ENCODE measurements around the gene MAGEC2.

Gene MAGEC2

DNA sequence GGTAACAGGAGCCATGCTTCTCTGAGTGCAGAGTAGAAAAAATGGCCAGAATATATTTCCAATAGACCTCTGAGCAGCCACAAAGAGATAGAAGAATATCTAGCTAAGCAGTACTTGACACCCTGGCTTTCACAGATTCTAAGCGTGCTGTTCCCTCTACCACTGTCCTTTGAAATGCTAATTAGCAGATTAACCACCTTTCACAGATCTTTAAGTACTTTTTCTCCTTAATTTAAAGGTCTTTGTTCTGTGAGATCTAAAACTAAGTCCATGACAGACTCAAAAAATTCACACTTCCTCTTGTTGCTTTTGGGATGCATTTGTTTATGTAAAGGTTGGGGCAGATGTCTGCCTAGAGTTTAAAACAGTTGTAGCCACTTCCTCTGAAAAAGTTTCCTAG, 28.3 kb upstream of the MAGEC2 start:
- TF ChIP-seq, protein P1, sequence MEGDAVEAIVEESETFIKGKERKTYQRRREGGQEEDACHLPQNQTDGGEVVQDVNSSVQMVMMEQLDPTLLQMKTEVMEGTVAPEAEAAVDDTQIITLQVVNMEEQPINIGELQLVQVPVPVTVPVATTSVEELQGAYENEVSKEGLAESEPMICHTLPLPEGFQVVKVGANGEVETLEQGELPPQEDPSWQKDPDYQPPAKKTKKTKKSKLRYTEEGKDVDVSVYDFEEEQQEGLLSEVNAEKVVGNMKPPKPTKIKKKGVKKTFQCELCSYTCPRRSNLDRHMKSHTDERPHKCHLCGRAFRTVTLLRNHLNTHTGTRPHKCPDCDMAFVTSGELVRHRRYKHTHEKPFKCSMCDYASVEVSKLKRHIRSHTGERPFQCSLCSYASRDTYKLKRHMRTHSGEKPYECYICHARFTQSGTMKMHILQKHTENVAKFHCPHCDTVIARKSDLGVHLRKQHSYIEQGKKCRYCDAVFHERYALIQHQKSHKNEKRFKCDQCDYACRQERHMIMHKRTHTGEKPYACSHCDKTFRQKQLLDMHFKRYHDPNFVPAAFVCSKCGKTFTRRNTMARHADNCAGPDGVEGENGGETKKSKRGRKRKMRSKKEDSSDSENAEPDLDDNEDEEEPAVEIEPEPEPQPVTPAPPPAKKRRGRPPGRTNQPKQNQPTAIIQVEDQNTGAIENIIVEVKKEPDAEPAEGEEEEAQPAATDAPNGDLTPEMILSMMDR (IDR thresholded peaks at IDR 0.05; ENCODE audit: low read depth, low read length) = no peak
- no peak for DNase-seq (ENCODE audit: extremely low read depth, low read depth)

DNA sequence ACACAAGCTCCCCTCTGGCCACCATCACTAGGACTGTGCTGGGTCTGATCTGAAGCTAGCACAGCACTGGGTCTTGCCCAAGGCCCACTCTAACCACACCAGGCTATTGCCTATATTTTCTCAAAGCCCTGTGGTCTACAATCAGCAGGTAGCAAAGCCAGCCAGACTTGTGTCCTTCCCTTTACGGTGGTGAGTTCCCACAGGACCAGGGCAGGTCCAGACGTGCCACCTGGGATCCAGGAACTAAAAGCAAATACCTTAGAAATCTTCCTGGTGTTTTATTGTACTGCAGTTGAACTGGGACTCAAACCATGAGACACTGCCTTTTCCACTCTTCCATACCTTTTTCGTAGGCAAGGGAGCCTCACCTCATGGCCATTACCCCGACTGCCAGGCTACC, 9.0 kb upstream of the MAGEC2 start:
- DNase-seq (ENCODE audit: extremely low read depth, low read depth) = no peak
- TF ChIP-seq, protein P1 (IDR thresholded peaks at IDR 0.05; ENCODE audit: low read depth, low read length) = no peak

DNA sequence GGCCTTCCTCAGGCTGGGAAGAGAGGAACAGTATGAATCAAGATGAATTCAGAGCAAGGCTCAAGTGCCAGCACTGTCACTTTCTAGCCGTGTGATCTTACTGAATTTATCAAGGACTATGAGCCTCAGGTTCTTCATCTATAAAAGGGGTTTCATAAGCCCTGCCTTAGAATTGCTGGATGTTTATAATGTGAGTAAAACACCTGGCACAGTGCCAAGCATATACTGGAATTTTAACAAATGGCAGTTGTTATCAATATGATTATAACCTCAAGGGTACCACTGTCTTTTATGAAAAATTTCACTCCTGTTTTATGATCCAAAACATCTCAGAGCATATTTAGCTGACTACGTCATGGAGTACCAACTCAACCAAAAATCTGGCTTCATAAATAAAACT, 4.0 kb downstream of the MAGEC2 start:
- TF ChIP-seq, protein P1 (IDR thresholded peaks at IDR 0.05; ENCODE audit: low read depth, low read length) = no peak
- DNase-seq (ENCODE audit: extremely low read depth, low read depth) = no peak

DNA sequence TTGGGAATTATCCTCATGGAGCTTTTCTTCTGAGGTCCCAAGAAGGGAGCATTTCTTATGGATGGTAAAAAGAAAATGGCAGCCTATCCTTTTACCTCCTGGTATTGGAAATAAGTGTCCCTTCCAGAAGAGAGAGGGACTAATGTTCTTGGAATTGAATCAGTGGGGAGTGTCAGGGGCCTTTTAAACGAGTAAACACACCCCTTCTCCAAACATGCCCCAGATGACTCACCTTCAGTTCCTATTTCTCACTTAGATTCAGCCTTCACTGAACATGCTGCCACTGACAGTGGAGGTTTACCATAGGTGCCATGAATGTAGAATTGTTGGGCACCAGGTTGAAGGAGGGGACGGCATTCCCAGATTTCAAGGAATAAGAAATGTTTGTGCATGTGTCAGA, 19.0 kb downstream of the MAGEC2 start:
- DNase-seq (ENCODE audit: extremely low read depth, low read depth) = no peak
- TF ChIP-seq, protein P1 (IDR thresholded peaks at IDR 0.05; ENCODE audit: low read depth, low read length) = no peak

DNA sequence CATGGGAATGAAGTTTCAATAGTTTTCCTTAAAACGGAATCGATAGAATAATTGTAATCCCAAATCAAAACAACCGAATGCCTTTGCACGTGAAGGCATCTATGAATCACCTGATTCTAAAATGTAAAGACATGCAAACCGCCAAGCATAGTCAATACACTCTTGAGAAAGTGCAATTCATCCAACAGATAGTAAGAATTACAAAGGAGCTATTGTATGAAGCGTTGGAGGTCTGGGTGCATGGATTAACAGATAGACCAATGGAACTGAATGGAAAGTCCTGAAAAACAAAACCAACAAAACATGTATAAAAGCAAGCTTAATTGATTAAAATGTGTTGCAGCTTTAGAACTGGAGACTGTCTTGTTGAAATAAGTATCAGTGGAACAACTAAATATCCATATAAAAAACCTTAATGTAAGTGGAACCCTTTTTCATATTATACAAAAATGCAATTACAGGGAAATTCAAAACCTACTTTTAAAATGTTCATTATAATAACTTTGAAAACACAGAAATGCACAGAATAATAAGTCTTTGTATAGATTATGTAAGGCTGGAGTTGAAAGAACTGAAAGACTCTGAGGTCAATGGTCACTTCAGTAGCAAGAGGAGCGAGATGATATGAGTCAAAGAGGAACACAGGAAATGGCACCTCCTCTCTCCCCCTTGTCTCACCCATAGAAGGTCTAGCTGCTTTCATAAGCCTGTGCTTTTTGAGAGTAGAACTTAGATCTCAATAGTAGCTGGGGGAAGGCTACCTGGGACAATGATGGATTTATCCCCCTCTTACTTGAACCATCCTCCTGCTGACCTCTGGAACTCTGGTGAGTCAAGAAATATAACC, 20.1 kb downstream of the MAGEC2 start:
- TF ChIP-seq, protein P1 (IDR thresholded peaks at IDR 0.05; ENCODE audit: low read depth, low read length) = no peak
- no peak for DNase-seq (ENCODE audit: extremely low read depth, low read depth)

DNA sequence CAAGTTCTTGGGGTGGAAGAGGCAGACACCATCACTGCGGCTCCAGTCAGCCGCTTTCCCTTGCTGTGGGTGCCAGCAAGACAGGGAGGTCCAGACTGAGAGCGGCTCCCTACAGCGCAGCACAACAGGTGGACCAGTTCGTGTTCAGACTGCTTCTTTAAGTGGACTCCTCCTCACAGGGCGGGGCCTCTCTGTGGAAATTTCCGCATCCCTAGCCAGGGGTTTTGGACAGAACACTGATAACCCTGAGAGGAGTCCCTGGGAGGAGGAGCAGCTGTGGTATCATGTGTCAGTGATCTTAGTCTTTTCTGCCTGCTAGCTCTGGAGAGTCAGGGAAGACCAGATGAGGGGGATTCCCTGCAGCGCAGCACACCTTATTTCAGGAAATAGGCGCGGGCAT, 48.5 kb downstream of the MAGEC2 start:
- DNase-seq (ENCODE audit: extremely low read depth, low read depth) = no peak
- TF ChIP-seq, protein P1 (IDR thresholded peaks at IDR 0.05; ENCODE audit: low read depth, low read length) = no peak

Measured in AG09319 (cell line).